Activated naive CD4-positive, alpha-beta T cell (primary cell): ENCODE measurements around the gene ATXN1.

Source experiments
- DNase-seq, 4 experiments: peaks; one replicate each; lab custom pipeline; 2025; lab: John Stamatoyannopoulos, UW

Gene ATXN1

DNA sequence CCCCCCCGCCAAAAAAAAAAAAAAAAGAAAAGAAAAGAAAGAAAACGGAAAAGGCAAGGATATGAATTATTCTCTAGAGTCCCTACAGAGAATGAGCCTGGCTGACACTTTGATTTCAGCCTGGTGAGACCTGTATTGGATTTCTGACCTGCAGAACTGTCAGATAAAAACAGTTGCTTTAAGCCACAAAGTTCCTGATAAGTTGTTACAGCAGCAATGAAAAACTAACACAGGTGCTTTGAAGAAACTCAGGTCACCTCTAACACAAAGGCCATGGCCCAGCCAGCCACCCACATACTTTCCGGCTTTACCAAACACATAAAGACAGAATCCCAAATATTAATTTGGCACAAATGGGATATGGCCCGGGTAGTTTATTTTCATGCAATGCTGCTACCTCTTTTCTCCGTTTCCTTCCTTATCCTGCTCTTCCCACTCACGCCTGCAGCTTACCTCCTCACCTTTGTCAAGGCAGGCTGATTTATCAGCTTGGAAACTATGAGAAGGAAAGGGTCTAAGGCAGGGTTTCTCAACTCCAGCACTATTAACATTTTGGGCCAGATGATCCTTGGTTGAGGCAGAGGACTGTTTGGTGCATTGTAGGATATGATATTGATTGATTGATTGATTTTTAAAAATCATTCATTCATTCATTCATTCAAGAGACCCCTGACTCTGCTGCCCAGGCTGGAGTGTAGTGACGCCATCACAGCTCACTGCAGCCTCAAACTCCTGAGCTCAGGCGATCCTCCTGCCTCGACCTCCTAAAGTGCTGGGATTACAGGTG lies 88.1 kb downstream of the ATXN1 start:
- no peak for DNase-seq

DNA sequence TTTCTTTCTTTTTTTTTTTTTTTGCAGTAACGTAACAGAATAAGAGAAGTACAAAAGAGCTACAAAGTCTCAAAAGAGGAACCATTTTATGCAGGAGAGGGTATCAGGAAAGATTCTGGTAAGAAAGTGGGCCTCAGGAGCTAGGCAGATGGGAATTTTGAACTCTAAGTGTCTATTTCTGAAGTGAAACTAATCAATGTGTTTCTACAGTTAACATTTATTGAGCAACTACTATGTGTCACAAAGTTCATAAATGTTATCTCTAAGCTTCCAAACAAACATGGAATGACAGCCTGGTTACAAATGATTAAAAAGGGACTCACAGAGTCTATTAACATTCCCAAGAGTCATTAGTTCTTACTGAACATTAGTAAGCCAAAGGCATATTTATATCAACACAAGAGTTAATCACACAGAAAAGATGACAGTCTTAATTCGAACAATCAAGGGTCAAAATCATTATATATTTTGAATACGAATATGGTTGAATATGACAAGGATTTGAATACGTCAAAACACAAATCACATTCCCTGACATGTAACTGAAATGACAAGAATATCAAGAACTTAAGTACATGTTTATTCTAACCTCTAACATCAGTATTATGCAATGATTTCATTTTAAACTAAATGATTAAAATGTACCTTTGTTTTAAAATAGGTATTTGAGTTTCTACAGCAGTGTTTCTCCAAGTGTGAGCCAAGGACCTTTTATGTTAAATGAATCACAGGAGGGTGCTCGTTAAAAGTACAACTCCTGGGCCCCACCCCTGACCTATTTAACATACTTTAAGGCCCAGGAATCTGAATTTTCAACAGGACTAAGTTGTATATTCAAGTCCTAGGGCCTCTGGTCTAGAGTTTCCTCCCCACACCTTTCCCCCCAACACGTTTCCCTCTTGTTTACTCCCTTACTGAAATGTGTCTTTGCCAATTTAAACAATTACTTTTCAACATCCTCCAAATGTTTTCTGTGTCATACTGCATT lies 89.7 kb downstream of the ATXN1 start:
- no peak for DNase-seq

DNA sequence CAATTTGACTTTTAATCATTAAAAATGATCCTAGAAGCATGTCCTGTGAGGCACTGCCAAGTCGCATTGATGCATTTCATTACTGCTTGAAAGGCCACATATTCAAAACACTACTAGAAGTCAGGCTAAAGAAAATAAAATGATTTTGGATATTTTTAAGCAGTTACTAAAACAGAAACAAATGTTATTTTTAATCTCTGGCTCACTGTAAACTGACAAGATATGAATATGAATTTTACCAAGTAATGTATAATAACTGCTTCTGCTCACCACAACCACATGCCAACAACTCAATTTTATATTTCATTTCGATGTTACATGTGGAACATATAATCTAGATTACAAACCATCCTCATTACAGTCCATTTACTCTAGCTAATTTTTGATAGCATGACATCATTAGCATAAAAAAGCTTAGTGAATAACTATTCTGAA lies 90.6 kb downstream of the ATXN1 start:
- no peak for DNase-seq

DNA sequence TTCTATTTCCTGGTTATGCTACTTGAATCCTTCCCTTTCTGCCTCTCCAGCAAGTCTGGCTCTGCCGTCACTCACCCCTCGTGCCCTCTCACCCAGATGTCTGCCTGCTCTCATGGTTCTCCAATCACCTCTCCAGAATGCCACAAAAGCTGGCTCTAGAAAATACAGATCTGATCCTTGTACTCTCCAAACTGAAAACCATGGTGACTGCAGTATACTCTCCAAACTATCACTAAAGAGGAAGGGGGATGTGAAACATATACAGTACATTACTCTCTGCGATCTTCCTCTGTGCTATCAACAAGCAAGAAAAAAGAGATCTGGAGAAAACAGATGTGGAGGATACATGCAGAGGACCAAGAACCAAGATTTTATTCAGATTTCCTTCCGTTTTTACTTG lies 91.1 kb downstream of the ATXN1 start:
- DNase-seq, result no peak

- DNase-seq, result no peak
Observed at GRCh38 chr6:16669227-16669626, 92.0 kb downstream of the ATXN1 start.

DNA sequence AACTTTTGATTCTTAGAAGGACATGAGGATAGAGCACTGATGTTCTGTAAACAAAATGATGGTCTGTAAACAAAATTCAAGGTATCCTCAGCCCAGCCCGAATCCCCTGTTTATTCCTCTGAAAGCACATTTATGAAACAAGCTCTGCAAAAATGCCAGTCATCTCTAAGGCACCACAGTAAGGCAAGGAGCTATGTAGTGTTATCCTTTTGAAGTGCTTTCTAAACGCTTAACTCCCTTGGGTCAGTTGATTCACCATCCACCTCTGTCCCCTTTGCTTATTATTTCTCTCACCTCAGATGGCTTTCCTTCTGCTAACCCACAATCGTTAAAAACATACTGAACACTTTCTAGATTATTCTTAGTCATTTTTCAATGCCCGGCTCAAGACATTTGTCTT lies 93.8 kb downstream of the ATXN1 start:
- no peak for DNase-seq

GRCh38 chr6:16665992-16666391 lies 95.3 kb downstream of the ATXN1 start:
- no peak for DNase-seq

DNA sequence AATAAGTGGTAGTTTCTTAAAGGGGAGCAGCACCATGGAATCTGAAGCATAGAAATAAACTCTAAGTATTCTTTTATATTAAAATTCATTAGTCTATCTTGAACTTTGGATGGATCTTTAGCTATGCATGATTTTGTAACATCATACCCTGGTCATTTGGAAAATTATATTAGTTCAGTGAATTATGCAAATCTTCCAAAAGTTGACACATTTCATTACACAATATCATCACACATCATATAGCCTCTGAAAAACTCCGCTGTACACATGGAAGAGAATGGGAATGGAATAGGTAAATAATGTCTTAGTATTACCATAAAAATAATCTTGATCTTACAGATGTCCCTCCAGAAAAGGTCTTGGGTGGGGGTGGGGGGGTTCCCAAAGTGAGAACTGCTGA lies 96.1 kb downstream of the ATXN1 start:
- no peak for DNase-seq

DNA sequence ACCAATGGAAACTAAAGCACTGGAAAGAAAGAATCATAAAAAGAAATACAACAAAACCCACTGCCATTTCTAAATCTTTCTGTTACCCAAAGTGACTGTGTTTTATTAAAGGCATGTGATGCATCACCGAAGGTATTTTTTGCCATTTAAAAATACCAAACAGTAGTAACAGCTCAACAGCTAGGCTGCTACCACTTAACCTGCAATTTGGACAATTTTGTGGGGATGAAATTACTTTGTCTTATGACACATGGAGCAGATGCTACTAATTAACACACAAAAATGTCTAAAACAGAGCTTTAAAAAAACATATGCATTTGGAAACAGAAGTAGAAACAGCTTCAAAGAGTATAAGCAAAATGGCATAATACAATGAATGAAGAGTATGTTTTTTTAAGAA lies 97.4 kb downstream of the ATXN1 start:
- no peak for DNase-seq

GRCh38 chr6:16660157-16660497 lies 101.1 kb downstream of the ATXN1 start:
- no peak for DNase-seq

GRCh38 chr6:16659466-16660156 lies 101.6 kb downstream of the ATXN1 start:
- no peak for DNase-seq

DNA sequence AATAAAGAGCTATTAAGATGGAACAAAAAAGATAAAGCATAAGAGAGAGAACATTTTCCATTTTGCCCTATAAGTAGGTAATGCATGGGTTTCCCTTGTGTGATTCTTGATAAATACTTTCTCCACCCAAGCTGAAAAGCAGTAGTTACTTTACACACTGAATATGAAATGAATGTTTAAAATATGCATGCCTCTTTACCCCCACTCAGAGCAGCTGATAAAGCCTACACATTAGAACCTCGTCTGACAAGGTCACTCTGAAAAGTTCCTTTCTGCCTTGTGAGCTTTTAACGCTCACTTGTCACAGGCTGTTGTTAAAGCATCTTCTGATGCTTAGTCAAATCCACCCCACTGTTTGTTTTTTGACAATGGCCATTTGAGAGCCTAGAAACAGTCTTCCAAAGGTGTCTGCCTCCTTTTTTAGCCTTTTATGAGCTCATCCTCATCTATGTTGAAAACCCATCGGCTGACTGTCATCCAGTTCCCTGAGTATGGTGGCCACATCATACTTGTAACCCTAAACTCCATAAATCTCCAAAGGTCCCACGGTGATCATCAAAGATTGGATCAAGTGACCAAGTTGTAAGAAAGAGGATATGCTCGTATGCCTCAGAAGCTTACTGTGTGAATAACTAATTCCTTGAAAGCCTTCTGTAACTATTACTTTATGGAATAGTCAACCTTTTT lies 102.8 kb downstream of the ATXN1 start:
- DNase-seq, result no peak

DNA sequence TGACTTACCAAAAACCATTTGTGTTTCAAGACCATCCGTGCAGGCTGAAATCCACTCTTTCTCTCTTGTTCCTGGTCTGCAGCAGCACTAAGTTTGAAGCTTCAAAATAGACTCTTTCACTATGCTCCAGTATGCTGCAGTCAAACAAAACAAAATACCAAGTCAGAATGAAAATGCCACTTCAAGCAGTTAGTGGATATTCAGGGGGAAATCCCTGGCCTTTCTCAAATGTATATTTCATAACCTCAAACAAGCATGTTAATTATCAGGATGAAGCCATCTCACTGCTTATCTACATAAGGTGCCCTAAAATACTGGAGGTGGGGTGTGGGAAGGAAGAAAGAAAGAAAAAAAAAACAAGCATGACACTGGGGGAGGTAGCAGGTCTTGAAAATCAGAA lies 103.5 kb downstream of the ATXN1 start:
- DNase-seq, result no peak

- no peak for DNase-seq
Observed at GRCh38 chr6:16656451-16656850, 104.8 kb downstream of the ATXN1 start.

DNA sequence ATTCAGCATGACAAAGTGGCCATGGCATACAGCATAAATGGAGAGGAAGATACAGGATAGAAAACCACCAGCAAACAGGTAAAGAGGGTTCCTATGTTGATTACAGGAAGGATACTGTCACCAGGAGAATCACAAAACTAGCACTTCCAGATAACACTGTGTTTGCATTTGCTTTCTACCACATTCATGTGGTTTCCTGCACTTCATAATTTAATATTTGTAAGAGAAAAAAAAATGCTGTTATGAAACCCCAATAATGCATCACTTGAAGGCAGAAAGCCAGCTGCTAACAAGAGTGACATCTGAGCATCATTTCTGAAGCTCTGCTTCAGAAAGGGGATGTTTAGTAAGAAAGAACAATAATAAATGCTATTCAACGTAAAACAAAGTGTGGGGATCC lies 106.6 kb downstream of the ATXN1 start:
- DNase-seq, result no peak

GRCh38 chr6:16653226-16653625 lies 108.0 kb downstream of the ATXN1 start:
- no peak for DNase-seq

GRCh38 chr6:16651871-16652270 lies 109.4 kb downstream of the ATXN1 start:
- DNase-seq, result no peak

DNA sequence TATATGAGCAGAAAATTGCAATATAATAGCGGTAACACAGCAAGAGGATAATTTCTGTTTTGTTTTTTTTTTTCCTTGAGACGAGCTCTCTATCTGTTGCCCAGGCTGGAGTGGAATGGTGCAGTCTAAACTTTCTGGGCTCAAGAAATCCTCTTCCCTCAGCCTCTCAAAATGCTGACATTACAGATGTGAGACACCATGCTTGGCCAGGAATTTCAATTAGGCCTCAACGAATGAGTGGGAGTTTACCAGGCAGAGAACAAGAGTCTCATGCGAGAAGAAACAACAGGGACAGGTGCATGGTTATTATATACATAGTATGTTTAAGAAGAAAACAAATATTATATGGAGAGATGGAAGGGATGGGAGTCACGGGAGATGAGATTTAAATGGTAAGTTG lies 111.4 kb downstream of the ATXN1 start:
- no peak for DNase-seq

- DNase-seq, result no peak
Observed at GRCh38 chr6:16649241-16649640, 112.0 kb downstream of the ATXN1 start.

- DNase-seq, result no peak
Observed at GRCh38 chr6:16648003-16648402, 113.3 kb downstream of the ATXN1 start.

DNA sequence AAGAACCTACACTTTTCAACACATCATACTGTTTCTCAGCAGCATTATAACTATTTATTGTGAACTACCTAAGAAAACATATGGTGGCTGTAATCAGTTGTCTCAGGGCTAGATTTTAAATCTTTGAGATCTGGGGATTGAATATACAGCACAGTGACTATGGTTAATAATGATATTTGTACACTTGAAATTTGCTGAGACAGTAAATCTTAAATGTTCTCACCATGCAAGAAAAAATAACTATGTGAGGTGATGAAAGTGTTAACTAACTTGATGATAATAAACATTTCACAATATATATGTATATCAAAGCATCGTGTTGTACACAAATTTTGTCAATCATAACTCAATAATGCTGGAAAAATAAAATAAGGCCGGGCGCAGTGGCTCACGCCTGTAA lies 113.8 kb downstream of the ATXN1 start:
- no peak for DNase-seq
